ENCODE results near the gene KRTAP10-10. TPM values are rescaled to one million over a fixed set of nuclear protein-coding genes. Genes with fewer than 3 reads are reported as not detected.
"Not testable (repeated sequence)": the region's sequence is repeated elsewhere in the genome, so short reads cannot be mapped to it uniquely, and the experiment has no call there.

Gene KRTAP10-10
- polyA plus RNA-seq, 1 donor, result not detected

- DNase-seq, result no peak
Measured at GRCh38 chr21:44653656-44654575, 16.8 kb downstream of the KRTAP10-10 start.

DNA sequence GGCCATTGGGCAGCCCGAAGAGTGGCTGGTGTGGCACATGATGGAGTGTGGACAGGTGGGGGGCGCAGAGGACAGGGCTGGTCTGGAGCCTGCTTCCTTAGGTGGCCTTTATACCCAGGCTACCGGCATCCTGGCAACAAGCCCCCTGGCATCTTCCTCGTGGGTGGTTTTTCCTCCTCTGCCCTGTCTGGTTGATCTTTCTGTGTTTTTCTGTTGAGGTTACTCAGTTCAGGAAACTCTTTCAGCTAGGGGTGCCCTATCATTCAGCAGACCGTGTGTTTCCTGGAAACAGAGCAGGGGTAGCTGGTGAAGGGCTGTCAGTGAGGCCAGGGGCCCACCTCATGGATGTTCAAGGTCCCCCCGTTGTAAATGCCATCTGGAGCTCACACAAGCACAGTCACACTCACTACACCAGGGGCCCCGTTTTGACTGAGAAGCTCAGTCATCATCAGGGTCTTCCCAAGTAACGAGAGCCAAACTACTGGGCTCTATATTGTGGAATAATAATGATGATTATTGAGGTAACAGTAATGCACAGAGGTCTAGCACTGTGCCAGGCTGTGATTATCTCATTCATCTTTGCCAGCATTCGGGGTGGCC lies 17.5 kb downstream of the KRTAP10-10 start, which contains the start of gene KRTAP12-4:
TSS of gene KRTAP12-4 (minus strand) at position 84 of the 600 bp plus-strand sequence. CDS start at position 39, 45 bp downstream.
- no peak for DNase-seq

DNA sequence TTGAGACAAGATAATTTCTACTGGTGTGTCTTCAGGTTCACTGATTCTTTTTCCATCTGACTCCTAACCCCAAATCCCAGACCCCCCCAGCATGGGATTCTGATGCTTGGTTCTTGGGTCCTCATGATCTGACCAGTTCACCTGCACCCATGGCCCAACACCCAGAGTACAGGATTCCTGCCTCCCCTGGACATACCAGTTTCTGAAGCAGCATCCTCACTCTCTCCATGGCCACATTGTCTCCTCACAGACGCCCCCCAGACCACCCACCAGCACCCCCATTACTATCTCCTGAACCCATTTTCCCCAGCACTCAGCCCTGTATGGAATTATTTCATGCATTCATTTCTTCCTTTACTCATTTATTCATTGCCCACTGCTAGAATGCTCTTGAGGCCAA lies 19.7 kb downstream of the KRTAP10-10 start:
- DNase-seq, result no peak

- DNase-seq, result no peak
Measured at GRCh38 chr21:44657635-44658540, 20.7 kb downstream of the KRTAP10-10 start, which contains the start of gene KRTAP12-3. TSS of gene KRTAP12-3 (plus strand) at chr21:44657932. CDS start at chr21:44657980, 48 bp downstream.

DNA sequence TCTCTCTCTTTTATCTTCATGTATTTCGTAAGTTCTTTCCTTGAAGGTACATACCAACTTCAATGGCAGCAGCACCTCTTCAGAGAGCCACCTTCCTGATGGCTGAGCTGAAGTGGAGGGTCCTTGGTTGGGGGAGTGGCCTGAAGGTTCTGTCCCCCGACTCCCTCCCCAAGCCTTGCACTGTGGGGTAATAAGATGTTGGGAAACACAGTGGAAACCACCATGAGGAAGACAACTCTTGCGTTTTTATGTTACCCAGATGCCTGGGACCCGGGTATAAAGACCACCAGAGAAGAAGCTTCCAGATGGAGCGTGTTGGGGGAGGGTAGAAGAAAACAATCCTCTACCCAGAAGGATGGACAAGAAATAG lies 21.4 kb downstream of the KRTAP10-10 start:
- DNase-seq, result no peak

GRCh38 chr21:44658913-44659595 lies 21.9 kb downstream of the KRTAP10-10 start:
- DNase-seq, result no peak

GRCh38 chr21:44661567-44661966 lies 24.4 kb downstream of the KRTAP10-10 start:
- DNase-seq, result not testable (repeated sequence)

DNA sequence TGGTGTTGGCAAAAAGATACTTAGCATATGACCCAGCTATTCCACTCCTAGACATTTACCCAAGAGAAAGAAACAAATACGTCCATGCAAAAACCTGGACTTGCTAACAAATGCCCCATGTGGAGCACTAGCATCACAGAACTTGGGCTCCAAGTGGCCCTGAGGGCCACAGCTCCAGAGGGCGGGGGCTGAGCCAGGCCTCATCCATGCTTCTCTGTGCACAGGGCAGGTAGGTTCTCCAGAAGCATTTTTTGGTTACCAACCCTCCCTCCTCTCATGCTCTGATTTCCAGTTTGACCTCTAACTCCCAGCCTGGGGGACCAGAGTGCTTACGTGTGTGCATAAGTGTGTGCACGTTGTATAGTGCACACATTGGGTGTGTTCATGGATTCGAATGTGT lies 27.5 kb downstream of the KRTAP10-10 start:
- DNase-seq, result no peak

DNA sequence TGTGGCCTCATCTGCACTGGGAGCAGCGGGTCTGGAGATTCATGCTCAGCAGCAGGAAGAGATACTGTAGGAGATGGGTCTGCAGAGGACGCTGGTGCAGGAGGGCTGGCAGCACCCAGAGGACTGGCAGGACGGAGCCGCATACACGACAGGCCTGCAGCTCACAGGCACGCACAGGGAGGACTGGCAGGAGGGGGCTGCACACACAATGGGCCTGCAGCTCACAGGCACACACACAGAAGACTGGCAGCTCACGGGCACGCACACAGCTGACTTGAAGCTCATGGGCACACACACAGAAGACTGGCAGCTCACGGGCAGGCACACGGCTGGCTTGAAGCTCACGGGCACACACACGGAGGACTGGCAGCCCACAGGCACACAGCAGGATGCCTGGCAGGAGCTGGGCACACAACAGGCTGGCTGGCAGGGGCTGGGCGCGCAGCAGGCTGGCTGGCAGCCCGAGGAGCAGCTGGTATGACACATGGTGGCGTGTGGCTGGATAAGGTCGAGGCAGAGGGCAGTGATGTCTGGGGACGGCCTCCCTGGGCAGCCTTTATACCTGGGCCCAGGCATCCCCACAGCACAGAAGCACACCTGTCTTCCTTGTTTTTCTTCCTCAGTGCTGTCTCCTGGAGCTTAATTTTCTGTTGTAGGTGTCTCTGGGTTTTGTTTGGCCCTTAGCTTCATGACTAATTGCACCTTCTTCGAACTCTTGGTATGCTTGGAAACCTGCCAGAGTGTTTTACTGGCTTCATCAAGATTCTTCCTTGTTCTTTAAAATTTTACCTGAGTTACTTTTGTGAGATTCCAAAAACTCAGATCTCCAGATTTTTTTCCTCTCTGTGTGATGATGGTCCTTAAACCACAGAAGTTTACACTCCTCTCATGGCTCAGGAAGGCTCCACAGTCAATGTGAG lies 29.5 kb downstream of the KRTAP10-10 start, which contains the start of gene KRTAP12-2:
TSS of gene KRTAP12-2 (minus strand) at position 527 of the 920 bp plus-strand sequence. CDS start at position 486, 41 bp downstream.
- DNase-seq, result no peak

- DNase-seq, result no peak
Measured at GRCh38 chr21:44667612-44668011, 30.5 kb downstream of the KRTAP10-10 start.

GRCh38 chr21:44670642-44671432 lies 33.7 kb downstream of the KRTAP10-10 start:
- DNase-seq, result no peak

GRCh38 chr21:44671911-44672310 lies 34.8 kb downstream of the KRTAP10-10 start:
- no peak for DNase-seq

- no peak for DNase-seq
Measured at GRCh38 chr21:44677881-44678280, 40.7 kb downstream of the KRTAP10-10 start.

DNA sequence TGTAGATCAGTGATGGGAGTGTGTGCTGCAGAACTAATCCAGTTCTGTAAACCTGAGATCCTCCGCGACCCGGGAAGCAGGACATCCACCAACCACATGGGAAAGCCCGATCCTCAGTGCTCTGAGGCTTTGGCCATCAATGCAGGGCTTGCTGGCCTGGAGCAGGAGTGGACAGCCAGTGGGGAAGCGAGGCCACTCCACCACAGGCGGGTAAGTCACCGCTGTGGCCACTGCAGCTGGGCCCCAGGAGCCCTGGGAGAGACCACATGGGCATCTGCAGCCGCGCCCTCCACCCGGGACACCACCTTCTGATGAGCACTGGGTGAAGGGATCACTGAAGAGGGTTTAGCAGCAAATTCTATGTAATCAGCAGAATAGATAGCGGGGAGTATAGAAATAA lies 44.0 kb downstream of the KRTAP10-10 start:
- no peak for DNase-seq

DNA sequence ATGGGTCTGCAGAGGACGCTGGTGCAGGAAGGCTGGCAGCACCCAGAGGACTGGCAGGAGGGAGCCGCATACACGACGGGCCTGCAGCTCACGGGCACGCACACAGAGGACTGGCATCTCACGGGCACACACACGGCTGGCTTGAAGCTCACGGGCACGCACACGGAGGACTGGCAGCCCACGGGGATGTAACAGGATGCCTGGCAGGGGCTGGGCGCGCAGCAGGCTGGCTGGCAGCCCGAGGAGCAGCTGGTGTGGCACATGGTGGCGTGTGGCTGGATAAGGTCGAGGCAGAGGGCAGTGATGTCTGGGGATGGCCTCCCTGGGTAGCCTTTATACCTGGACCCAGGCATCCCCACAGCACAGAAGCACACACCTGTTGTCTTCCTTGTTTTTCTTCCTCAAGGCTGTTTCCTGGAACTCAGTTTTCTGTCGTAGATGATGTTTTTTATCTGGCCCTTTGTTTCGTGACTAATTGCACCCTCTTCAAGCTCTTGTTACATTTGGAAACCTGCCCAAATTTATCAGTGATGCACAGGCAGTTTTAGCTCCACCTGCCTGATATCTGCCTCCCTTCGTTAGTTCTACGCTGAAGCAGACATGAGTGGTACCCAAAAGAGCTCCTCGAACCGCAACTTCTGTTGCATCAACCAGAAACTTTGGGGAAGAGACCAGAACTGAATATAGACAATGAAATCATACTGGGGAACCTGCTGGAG lies 44.9 kb downstream of the KRTAP10-10 start, which contains the start of gene KRTAP12-1:
TSS of gene KRTAP12-1 (minus strand) at position 303 of the 719 bp plus-strand sequence. CDS start at position 263, 40 bp downstream.
- DNase-seq, result no peak

- DNase-seq, result no peak
Measured at GRCh38 chr21:44682580-44683151, 45.5 kb downstream of the KRTAP10-10 start.

DNA sequence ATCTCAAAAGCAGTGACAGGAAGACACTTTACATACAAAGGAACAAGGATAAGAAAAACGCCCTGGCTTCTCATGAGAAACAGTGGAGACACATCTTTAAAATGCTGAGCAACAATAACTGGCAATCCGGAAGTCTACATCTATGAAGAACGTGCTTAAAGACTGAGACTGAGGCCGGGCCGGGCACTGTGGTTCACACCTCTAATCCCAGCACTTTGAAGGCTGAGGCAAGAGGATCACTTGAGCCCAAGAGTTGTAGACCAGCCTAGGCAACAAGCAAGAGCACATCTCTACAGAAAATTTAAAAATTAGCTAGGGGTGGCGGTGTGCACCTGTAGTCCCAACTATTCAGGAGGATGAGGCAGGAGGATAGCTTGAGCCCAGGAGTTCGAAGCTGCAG lies 46.9 kb downstream of the KRTAP10-10 start:
- DNase-seq, result no peak

DNA sequence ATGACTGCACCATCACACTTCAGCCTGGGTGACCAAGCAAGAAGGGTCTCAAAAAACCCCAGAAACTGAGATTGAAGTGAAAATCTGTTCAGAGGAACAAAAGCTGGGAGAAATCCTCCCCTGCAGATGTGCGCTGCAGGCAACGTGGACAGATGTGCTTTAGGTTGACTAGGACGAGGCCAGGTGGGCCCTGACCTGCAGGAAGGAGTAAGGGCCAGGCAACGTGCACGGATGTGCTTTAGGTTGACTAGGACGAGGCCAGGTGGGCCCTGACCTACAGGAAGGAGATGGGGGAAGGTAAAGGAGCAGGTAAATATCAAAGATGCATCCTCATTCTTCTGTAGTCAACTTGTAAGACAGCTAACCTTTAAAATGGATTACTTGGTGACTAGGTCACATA lies 47.3 kb downstream of the KRTAP10-10 start:
- DNase-seq, result no peak

GRCh38 chr21:44685050-44685449 lies 47.9 kb downstream of the KRTAP10-10 start:
- DNase-seq, result not testable (repeated sequence)

Measured in hindlimb muscle (tissue), 1 donor.